LNCAP (cell line): ENCODE results near the gene DCPS.

Experiments used
- CTCF ChIP-seq: fragments of 450-650 bp; IDR thresholded peaks from 2 replicates; pipeline ENCODE4 v1.5.1; 2017; ENCODE audit warnings: mild to moderate bottlenecking

Gene DCPS

GRCh38 chr11:126341760-126342161 lies 37.9 kb downstream of the DCPS start:
- no peak for TF ChIP-seq CTCF

DNA sequence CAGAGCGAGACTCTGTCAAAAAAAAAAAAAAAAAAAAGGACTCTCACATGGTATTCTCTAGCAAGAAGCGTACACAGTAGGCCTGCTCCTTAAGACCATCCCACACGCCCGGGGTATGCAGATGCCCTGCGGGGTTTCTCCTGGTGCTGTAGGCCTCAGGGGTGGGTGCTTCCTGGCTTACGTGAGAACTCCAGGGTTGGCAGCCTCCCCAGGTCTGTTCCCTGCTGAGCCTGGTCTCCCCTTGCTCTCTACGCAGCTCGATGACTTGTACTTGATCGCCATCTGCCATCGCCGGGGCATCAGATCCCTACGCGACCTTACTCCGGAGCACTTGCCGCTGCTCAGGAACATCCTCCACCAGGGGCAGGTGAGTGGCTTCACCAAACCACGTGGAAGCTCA lies 39.2 kb downstream of the DCPS start:
- no peak for TF ChIP-seq CTCF

DNA sequence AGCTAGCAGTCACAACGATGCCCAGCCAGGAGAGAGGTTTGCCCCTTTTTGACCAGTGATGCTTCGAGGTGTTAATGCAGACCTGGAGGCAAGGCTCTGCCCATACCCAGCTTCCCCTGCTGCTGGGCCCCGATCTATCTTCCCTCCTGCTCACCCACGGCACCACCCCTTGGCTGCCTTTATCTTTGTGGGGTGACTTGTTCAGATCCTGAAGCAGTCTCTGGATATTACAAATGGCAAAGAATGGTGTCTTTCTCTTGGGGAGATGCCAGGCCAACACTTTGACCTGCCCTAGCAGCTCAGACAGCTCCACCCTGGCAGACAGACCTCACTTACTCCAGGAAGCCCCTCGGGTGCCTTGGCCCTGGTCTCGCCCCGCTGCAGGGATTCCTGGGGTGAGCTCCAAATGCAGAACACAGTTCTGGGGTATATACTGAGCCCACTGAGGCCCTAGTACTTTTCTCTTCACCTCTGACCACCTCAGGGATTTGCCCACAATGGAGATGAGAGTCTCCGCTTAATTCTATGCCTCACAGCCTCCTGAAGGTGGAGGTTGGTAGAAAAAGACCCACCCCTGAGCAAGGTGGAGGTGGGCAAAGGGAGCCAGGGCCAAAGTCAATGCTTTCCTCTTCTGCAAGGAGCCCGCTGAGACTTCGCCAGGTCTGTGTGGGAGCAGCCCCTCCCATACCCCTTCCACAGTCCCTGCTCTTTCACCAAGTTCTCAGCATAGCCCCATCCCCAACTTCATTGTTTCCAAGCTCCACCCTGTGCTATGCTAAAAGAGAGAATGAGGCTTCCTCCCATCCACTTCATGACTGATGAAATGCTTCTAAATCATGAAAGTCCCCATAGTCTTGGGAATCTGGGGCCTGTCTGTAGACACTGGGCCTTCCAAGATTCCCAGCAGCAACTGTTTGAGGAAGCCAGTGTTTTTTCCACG lies 40.6 kb downstream of the DCPS start:
- TF ChIP-seq CTCF = no peak

- TF ChIP-seq CTCF = no peak
These were observed 41.4 kb downstream of the DCPS start for GRCh38 chr11:126345283-126345682.

- no peak for TF ChIP-seq CTCF
These were observed 42.1 kb downstream of the DCPS start for GRCh38 chr11:126345759-126346585.

DNA sequence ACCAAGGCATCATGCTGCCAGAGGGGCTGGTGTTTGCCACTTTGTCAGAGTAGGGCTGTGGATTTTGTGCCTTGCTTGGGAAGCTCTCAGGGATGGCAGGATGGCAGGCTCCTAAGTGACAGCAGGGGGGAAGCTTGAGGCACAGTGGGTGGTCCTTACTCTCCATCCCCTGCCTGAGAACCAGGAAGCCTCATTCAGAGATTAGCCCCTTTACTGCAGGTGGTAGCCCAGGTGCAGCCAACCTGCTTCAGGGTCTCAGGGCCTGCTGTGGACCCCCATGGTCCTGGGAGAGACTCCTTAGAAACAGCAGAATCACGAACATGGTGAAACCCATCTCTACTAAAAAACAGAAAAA lies 42.7 kb downstream of the DCPS start:
- no peak for TF ChIP-seq CTCF

DNA sequence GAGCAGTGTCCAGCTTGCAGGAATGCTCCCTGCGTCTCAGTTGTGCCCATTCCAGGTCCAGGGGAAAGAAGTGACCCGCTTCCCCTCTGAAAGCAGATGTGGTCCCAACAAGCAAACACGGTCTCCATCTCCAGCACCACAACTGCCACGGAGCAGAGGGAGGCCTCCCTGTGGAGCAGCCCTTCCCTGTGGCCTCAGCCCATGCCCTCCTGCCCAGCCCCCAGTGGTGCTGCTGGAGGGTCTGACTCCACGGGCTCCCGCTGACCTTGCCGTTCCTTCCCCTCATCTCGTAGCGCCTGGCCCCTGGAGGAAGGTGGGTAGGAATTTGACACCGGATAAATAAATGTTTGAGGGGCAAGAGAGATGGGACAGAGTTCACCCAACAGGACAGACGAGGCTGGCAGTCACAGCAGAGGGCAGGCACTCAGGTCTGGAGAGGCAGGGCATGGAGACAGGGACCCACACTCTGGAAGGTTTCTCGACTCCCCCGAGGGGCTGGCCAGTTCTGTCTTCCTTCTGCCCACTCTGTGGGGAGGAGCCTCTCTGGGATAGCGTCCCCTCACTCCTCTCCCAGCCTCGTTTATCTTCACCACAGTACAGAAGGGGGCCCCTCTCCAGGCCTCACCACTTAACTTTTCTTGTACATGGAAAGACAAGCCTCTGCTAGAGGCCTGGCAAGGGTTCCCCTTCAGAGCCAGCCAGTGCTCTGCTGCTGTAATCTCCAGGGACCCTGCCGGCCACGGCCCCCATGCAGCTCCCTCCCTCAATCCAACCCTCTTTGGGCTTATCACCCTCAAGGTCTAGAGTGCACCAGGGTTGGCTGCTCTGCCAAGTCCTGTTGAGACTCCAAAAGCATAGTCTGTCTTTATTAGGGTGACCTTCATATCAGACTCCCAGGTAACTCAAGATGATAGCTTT lies 44.1 kb downstream of the DCPS start:
- TF ChIP-seq CTCF = no peak
